DOHH2 (cell line): Measurements from ENCODE around the gene SMIM27.

Experiments
- EZH2phosphoT487 ChIP-seq: fragments of 200-600 bp; sonication (generic); IDR thresholded peaks from 2 replicates; pipeline ENCODE4 v1.6.1; 2017; ENCODE audit warnings: borderline replicate concordance, mild to moderate bottlenecking, antibody characterized with exemption, low read length, moderate library complexity, mixed read lengths
- TF ChIP-seq, protein P1 (sequence below): fragments of 200-600 bp; sonication (generic); IDR thresholded peaks from one replicate; pipeline ENCODE4 v1.5.1; 2014; ENCODE audit warnings: antibody characterized with exemption, mild to moderate bottlenecking, low read depth, low read length; ENCODE audit not compliant: poor library complexity, severe bottlenecking

DNA sequence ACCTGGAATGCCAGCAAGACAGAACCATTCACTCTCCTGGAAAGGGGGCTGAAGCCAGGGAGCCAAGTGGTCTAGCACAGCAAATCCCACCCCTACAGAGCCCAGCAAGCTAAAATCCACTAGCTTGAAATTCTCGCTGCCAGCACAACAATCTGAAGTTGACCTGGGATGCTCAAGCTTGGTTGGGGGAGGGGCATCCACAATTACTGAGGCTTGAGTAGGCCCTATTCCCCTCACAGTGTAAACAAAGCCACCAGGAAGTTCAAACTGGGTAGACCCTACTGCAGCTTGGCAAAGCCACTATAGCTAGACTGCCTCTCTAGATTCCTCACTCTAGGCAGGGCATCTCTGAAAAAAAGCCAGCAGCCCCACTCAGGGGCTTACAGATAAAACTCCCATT is 43.4 kb upstream of the SMIM27 start:
- TF ChIP-seq, protein P1, sequence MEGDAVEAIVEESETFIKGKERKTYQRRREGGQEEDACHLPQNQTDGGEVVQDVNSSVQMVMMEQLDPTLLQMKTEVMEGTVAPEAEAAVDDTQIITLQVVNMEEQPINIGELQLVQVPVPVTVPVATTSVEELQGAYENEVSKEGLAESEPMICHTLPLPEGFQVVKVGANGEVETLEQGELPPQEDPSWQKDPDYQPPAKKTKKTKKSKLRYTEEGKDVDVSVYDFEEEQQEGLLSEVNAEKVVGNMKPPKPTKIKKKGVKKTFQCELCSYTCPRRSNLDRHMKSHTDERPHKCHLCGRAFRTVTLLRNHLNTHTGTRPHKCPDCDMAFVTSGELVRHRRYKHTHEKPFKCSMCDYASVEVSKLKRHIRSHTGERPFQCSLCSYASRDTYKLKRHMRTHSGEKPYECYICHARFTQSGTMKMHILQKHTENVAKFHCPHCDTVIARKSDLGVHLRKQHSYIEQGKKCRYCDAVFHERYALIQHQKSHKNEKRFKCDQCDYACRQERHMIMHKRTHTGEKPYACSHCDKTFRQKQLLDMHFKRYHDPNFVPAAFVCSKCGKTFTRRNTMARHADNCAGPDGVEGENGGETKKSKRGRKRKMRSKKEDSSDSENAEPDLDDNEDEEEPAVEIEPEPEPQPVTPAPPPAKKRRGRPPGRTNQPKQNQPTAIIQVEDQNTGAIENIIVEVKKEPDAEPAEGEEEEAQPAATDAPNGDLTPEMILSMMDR: no peak
- no peak for TF ChIP-seq EZH2phosphoT487
